Activated effector memory CD4-positive, alpha-beta T cell treated with anti-CD3 and anti-CD28 coated beads, Interleukin-2, amount 50 U/mL, for 16 hours (primary cell): Measurements from ENCODE around the gene CPSF3.
"Not testable (repeated sequence)": the region's sequence is repeated elsewhere in the genome, so short reads cannot be mapped to it uniquely, and the experiment has no call there.

Experiments
- DNase-seq: peaks from one replicate; pipeline ENCODE4 v3.0.0-alpha.2; 2020

The CPSF3 gene

GRCh38 chr2:9397201-9397600 lies 26.3 kb upstream of the CPSF3 start:
- DNase-seq: no peak

GRCh38 chr2:9398251-9398650 lies 25.2 kb upstream of the CPSF3 start:
- not testable (repeated sequence) for DNase-seq

DNA sequence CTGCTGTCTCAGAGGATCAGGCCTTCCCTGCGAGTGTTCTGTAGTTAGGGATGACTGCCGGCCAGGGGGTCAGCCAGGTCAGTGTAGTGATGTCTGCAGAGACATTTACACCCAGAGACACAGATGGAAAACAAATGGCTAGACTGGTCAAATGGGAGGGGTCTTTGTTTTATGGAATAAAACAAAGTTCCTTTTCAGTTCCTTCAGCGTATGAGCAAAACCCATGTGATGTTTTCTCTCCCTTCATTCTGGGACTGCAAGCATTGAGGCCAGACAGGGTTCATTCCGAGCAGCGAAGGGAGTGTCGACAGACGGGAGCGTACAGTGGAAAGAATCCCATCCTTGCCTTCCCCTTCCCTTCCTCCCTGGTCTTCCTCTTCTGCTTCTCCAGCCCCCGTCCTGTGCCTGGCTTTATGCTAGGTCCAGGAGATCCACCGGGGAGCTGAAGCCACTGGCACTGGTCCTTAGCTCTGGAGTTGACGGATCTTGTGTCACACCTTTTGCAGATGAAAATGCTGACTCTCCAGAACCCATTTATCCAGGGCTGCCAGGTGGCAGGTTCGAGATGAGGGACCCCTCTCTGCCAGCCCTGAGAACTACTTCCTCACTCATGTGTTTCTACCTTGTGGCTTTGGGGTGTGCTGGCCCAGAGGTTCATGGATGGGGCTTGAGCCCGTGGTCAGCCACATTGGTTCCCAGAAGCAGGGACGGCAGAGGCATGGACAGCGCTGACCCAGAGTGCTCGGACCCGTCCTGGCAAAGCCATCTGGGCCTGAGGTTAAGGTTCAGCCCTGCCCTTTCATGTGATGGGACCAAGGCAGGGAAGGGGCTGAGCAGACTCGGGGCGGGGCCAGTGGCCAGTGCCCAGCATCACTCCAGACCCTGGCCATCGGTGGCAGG lies 24.3 kb upstream of the CPSF3 start:
- no peak for DNase-seq

- no peak for DNase-seq
These were observed 23.0 kb upstream of the CPSF3 start for GRCh38 chr2:9400268-9401058.

DNA sequence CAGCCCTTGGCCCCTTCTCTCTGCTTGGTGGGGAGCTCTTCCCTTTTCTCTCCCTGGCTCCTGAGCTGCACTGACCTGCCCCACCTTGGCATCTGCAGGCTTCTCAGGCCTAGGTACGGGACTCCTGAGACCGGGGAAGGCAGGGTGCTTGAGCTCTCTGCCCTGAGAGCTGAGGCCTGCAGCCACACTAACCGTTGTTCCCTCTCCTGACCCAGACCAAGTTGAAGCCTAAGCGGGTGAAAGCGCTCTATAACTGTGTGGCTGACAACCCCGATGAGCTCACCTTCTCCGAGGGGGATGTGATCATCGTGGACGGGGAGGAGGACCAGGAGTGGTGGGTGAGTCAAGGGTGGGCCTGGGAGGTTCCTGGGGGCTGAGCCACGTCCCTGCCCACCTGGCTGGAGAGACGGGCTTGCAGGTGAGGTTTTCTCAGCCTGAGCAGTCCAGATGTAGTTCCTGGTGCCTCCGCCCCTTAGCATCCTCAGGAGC lies 22.4 kb upstream of the CPSF3 start:
- peak; percentile 60 for DNase-seq

- DNase-seq: peak; percentile 31
These were observed 21.6 kb upstream of the CPSF3 start for GRCh38 chr2:9401646-9402371.

- no peak for DNase-seq
These were observed 19.5 kb upstream of the CPSF3 start for GRCh38 chr2:9403924-9404323.

DNA sequence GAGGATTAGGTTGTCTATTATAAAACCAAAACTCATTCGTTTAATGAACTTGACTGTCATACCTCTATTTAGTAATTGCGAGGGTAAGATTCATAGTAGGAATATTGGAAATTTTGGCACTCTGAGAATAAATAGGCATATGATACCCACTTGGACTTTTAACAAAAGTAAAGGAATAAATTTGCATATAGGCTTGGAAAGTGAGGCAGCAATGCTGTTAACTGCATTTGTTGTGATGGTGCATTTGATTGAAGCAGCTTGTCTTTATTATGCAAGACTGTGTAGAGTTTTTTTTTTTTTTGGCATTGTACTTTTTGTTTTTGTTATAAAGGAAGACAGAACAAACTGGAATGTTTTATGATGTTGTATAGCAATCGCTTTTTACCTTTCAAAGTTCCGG lies 19.0 kb upstream of the CPSF3 start:
- DNase-seq: no peak

DNA sequence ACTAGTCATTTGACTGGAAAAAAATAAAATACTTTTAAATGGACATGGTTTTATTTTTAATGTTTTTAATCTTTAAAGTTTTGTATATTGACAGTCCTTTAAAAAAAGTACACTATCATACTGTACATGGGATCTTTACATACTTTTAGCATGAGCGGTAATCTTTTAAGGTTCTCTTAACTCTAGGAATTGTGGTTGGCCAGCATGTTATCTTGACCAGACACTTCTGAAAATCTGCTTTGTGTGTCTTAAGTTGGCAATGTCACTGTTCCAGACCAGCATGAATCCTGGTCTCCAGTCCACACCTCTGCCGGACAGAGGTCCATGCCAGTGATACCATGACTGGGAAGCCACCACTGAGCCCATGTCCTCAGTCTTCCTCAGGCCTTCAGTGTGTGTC lies 17.8 kb upstream of the CPSF3 start:
- no peak for DNase-seq

DNA sequence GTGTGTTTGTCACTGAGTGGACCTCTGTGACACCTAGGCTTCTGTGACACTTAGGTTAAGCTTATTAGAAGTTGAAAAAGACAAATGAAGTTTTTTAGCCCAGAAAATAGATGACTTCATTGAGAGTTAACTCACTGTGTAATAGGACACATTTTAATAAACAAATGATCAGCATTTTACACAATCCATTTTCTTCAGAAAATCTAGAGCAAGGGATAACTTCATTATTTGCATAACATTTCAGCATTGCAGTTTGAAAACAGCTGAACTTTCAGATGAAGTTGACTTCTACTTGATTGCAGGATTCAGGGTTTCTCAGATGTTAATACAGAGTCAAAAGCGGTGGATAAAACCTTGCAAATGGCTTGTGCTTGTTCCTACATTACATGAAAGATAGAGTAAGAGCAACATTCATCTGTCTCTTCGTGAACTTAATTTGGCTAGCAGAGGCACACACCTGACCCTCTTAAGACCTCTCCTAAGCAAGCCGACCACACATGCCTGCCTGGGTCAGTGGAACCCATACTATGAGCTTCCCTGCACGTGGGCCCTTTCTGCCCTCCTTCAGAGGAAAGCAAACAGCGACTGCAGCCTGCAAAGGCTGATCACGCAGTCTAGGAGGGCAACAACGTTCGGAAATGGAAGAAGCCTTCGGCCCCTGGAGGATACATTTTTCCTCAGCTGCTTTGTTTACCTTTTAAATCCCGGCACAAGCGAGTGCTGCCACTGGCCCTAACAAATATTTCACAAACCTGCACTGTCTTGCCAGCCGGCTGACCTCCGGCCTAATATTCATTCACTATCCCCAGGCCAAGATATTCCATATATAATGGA lies 16.7 kb upstream of the CPSF3 start:
- peak; percentile 39 for DNase-seq

DNA sequence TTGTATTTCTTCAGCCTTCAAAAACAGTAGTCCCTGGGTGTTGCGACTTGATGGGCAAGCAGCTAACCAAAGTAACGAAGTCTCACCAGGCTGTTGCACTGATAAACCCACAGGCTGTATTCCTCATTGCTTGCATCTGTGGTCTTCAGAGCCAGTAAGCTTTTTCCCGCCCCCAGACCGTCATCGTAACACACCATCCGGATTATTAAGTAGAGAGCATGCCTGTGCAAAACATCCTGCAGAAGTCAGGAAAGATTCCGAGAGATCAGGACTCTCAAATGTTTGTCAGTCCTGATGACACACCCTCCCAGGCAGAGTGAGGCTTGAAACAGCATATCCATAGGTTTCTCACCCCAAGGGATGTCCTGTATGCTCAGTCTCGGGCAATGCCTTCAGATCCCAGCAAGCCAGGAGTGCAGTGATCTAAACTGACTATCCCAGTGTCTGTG lies 16.1 kb upstream of the CPSF3 start:
- no peak for DNase-seq

- no peak for DNase-seq
These were observed 14.8 kb upstream of the CPSF3 start for GRCh38 chr2:9408641-9409151.

DNA sequence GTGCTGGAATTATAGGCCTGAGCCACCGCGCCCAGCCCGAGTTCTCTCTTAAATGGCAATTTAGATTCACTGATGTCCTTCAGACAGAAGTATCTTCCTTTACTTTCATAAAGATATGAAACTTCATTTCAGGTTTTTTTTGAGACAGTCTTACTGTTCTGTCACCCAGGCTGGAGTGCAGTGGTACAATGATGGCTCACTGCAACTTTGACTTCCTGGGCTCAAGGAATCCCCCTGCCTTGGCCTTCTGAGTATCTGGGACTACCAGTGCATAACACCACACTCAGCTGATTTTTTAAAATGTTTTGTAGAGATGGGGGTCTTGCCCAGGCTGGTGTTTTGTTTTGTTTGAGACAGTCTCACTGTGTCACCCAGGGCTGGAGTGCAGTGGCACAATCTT lies 13.3 kb upstream of the CPSF3 start:
- DNase-seq: no peak

- no peak for DNase-seq
These were observed 10.7 kb upstream of the CPSF3 start for GRCh38 chr2:9412781-9413180.

DNA sequence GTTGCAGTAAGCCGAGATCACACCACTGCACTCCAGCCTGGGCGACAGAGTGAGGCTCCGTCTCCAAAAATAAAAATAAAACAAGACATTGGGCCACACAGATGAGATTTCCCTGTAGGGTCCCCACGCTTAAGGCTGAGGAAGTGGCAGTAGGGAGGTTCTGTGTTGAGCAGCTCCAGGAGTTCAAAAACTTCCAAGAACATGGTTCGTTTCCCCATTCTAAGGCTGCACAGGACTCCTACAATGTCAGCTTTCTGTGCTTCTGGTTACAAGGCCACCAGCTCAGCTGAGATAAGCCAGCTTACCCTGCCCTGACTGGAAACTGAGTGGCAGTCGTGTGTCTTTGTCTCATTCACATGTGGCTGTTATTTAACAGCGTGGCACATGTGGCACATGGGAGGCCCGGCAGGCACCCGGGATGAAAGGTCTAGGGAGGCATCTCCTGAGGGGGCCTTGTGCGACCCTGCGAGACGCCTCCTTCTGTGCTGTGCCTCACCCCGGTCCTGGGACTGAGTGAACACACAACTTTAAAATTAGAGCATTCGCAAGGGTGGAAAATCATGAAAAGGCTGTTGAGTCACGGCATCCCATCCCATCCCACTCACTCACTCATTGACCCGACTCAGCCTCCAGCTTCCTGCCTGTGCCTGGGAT lies 7.8 kb upstream of the CPSF3 start:
- no peak for DNase-seq

DNA sequence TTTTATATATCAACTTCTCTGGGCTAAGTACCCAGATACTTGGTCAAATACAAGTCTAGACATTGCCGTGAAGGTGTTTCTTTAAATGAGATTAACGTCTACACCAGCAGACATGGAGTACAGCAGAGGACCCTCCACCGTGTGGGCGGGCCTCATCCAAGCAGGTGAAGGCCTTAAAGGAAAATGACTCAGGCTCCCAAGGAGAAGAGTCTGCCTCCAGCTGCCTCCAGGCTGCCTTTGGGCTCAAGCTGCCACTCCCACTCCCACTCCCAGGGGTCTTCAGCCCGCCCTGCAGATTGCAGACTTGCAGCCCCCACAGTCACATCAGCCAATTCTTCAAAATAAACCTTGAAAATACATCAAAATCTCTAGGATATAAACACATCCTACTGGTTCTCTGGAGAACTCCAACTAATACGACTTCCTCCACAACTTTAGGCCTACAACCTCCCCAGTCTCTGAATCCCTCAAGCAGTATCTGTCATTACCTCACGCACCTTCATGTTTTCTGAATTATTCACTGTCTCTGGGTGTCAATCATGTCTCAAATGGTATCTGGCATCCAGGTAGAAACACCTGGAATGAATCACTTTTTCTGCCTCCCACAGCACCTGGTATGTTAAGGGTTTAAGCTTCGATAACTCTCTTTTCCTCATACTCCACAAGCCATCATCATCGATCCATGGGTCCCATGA lies 7.0 kb upstream of the CPSF3 start:
- DNase-seq: no peak

GRCh38 chr2:9416962-9417316 lies 6.5 kb upstream of the CPSF3 start:
- no peak for DNase-seq

DNA sequence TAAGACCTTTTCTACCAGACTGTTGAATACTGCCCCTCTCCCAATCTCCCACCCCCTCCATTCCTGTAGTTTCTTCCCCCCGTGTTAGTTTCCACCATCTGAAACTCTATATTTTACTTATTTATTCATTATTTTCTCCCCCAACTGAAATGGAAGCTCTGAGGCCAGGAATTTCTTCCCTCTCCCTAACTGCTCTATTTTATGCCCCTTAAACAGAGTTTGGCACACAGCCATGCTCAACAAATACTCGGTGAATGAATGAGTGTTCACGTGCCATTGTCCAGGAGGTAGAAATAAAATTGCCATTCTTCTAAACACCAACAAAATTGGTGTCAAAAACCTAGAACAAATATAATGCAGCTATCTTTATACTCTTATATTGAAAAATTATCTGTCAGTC lies 5.7 kb upstream of the CPSF3 start:
- DNase-seq: no peak

DNA sequence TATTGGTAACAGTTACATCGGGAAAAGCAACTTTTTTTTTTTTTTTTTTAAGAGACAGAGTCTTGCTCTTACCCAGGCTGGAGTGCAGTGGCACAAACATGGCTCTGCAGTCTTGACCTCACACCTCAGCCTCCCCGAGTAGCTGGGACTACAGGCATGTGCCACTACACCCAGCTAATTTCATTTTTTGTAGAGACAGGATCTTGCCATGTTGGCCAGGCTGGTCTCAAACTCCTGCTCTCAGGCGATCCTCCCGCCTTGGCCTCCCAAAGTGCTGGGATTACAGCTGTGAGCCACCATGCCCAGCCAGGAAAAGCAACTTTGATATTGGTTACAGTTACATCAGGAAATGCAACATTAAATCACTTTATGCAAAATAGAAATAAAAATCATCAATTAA lies 4.7 kb upstream of the CPSF3 start:
- no peak for DNase-seq

GRCh38 chr2:9419541-9419940 lies 3.9 kb upstream of the CPSF3 start:
- no peak for DNase-seq

DNA sequence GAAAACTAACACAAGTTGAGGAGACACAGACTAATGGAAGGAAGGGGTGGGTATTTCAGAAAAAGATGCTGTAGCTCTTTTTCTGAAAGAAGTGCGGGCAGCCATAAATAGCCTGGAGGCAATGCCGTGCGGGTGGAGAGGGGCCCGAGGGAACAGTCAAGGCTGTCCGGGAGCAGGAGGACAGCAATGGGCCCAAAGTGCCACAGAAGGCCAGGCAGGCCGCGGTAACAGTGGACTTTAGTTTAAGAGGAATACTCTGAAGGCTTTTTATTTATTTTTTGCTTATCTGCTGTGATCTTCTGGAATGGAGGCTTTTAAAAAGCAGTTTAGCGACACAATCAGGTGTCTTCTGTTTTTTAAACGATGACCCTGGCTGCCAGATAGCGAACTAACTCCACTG lies 3.0 kb upstream of the CPSF3 start:
- DNase-seq: no peak
